Neuronal stem cell (in vitro differentiated cells): ENCODE data around the gene VIL1.

Experiments used
- DNase-seq: peaks from one replicate; pipeline ENCODE4 v3.0.0-alpha.2; 2013; ENCODE audit warnings: low spot score
- H2AFZ ChIP-seq: one replicate; pipeline ENCODE4 v1.6.1; 2013; ENCODE audit warnings: mild to moderate bottlenecking, low read length, inconsistent platforms
- H2AK5ac ChIP-seq: 2 replicates; pipeline ENCODE4 v1.6.1; 2013; ENCODE audit warnings: low read depth, mild to moderate bottlenecking, inconsistent platforms, low read length, moderate library complexity, mixed read lengths
- H2BK120ac ChIP-seq: 2 replicates; pipeline ENCODE4 v1.6.1; 2013; ENCODE audit warnings: low read depth, mild to moderate bottlenecking, inconsistent platforms, low read length, moderate library complexity, mixed read lengths
- H2BK12ac ChIP-seq: one replicate; pipeline ENCODE4 v1.6.1; 2013; ENCODE audit warnings: low read length, inconsistent platforms
- H2BK15ac ChIP-seq: 2 replicates; pipeline ENCODE4 v1.6.1; 2013; ENCODE audit warnings: mild to moderate bottlenecking, low read length, inconsistent platforms, mixed read lengths
- H2BK5ac ChIP-seq: one replicate; pipeline ENCODE4 v1.6.1; 2013; ENCODE audit warnings: inconsistent platforms, mild to moderate bottlenecking, low read length, moderate library complexity
- H3K14ac ChIP-seq: one replicate; pipeline ENCODE4 v1.6.1; 2013; ENCODE audit warnings: low read length, inconsistent platforms
- H3K18ac ChIP-seq: 2 replicates; pipeline ENCODE4 v1.6.1; 2013; ENCODE audit warnings: low read length, inconsistent platforms
- H3K23ac ChIP-seq: 2 replicates; pipeline ENCODE4 v1.6.1; 2013; ENCODE audit warnings: low read depth, mild to moderate bottlenecking, mixed read lengths, low read length, inconsistent platforms; ENCODE audit not compliant: poor library complexity
- H3K27ac ChIP-seq: replicated peaks from 3 replicates; pipeline ENCODE4 v1.5.1; 2013; ENCODE audit warnings: low read length, inconsistent platforms
- H3K27me3 ChIP-seq, 3 experiments: 2 replicates each; pipeline ENCODE4 v1.6.1; 2013; ENCODE audit warnings: low read length in 3 of 3, mild to moderate bottlenecking in 2 of 3, inconsistent platforms in 1 of 3, low read depth in 1 of 3, mixed read lengths in 1 of 3, moderate library complexity in 1 of 3; ENCODE audit not compliant: control insufficient read depth in 3 of 3, insufficient read depth in 3 of 3
- H3K36me3 ChIP-seq, 2 donors: replicated peaks in 1 of 2; 2 replicates each; pipeline ENCODE4 v1.6.1; 2013; ENCODE audit warnings: low read length in 2 of 2; ENCODE audit not compliant: control insufficient read depth in 2 of 2, insufficient read depth in 2 of 2
- H3K4ac ChIP-seq: 2 replicates; pipeline ENCODE4 v1.6.1; 2013; ENCODE audit warnings: inconsistent platforms, mild to moderate bottlenecking, low read length, moderate library complexity
- H3K4me1 ChIP-seq, 2 donors: 1 replicate in 1 of 2; 2 replicates in 1 of 2; pipeline ENCODE4 v1.6.1; 2013; ENCODE audit warnings: low read length in 2 of 2, low read depth in 1 of 2; ENCODE audit not compliant: control insufficient read depth in 2 of 2, insufficient read depth in 1 of 2
- H3K4me2 ChIP-seq: one replicate; pipeline ENCODE4 v1.6.1; 2013; ENCODE audit warnings: mild to moderate bottlenecking, low read length, inconsistent platforms; ENCODE audit not compliant: insufficient read depth, poor library complexity, severe bottlenecking
- H3K4me3 ChIP-seq, 2 donors: 2 replicates each; pipeline ENCODE4 v1.5.1; 2013; ENCODE audit warnings: low read length in 2 of 2, mild to moderate bottlenecking in 2 of 2, inconsistent platforms in 1 of 2, moderate library complexity in 1 of 2
- H3K79me1 ChIP-seq: one replicate; pipeline ENCODE4 v1.6.1; 2013; ENCODE audit warnings: low read depth, mild to moderate bottlenecking, inconsistent platforms, low read length, moderate library complexity
- H3K9ac ChIP-seq: one replicate; pipeline ENCODE4 v1.6.1; 2013; ENCODE audit warnings: mild to moderate bottlenecking, low read depth, low read length, inconsistent platforms; ENCODE audit not compliant: poor library complexity
- H3K9me3 ChIP-seq, 2 donors: replicated peaks in 1 of 2; 2 replicates each; pipeline versions ENCODE3 to v1.6.1; 2013; ENCODE audit warnings: low read length in 2 of 2, mild to moderate bottlenecking in 2 of 2, inconsistent platforms in 1 of 2, low read depth in 1 of 2, mixed read lengths in 1 of 2, moderate library complexity in 1 of 2; ENCODE audit not compliant: control insufficient read depth in 2 of 2, insufficient read depth in 1 of 2
- H4K8ac ChIP-seq: one replicate; pipeline ENCODE4 v1.6.1; 2013; ENCODE audit warnings: low read depth, mild to moderate bottlenecking, inconsistent platforms, low read length, moderate library complexity
- H4K91ac ChIP-seq: one replicate; pipeline ENCODE4 v1.6.1; 2013; ENCODE audit warnings: low read length, low read depth, mild to moderate bottlenecking, inconsistent platforms; ENCODE audit not compliant: poor library complexity
- WGBS, 2 donors: extraction: QIAGEN DNeasy Blood & Tissue Kit; methylation state at CpG; one replicate each; pipeline ENCODE4 v1.1.7; 2013; ENCODE audit warnings: missing lambda C conversion rate in 2 of 2, mixed read lengths in 1 of 2; ENCODE audit not compliant: insufficient read length in 2 of 2, insufficient replicate concordance in 1 of 2; ENCODE audit errors: extremely low coverage in 2 of 2; 5-methylcytosine and 5-hydroxymethylcytosine counted together

The VIL1 gene

DNA sequence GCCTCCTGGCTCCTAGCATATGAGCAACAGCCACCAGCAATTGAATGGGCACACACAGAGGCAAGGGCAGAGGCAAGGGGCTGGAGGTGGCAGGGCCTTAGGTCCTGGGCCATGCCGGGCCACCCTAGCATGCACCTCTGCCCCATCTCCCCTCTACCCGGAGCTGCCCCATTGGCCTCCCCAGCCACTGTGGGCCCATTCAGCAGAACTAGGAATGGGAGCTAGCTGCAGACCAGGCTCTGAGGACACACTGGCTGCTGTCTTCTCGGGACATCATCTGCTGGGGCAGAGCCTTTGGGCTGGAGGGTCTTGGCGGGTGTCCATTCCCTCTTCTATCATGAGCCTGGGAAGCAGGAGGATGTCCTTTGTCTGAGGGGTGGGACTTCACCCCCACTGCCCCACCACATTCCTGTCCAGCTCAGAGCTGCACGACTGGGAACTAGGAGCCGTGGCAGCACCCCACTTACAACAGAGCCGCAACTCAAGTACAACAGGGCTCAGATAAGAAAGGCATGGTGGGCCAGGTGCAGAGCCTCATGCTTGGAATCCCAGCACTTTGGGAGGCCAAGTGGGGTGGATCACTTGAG is 800 bp downstream of the VIL1 start:
- Histone ChIP-seq H3K9ac (no peak overlapping the region), H3K14ac (no peak overlapping the region), H3K4ac (no peak overlapping the region), H3K9me3 (no peaks in the 10 kb centered on the region), H4K8ac (peak overlapping the region; percentile 92), H3K27ac (no peak overlapping the region), H4K91ac (no peak overlapping the region), H3K4me1 (peaks cover 0 to 15% of the 10 kb centered on the region in 2 donors), H2BK15ac (peak overlapping the region; percentile 24), H2BK120ac (no peak overlapping the region), H3K18ac (peak overlapping the region; percentile 31), H3K36me3 (peaks cover 0 to 2% of the 10 kb centered on the region in 2 donors), H2BK5ac (no peak overlapping the region), H3K4me3 (no peak overlapping the region), H3K4me2 (no peak overlapping the region), H2BK12ac (no peak overlapping the region), H3K27me3 (peaks cover 0 to 5% (median 2%) of the 10 kb centered on the region in 3 experiments), H2AFZ (no peak overlapping the region), H3K23ac (peak overlapping the region; percentile 10), H2AK5ac (peak overlapping the region; percentile 86), H3K79me1 (peaks cover 3% of the 10 kb centered on the region)
- no peak for DNase-seq
- WGBS, 2 donors, result no CpG with 5 or more reads among the region's 7 CpGs

DNA sequence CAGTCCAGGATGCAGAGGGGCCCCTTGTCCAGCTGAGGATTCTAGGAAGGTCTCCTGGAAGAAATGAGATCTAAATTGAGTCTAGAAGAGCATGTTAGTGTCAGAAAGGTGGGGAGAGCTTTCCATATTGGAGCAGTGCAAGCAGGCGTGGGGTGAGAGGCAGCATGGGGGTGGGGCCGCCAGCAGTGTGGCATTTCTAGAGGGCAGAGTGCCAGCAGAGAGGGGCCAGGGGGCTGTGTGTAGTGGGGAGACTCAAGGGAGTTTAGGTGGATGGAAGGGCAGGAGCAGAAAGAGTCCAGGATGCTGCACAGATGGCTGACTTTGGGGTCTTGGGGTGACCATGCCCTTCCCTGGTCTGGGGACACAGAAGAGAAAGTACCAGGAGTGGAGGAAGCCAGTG is 2.1 kb downstream of the VIL1 start:
- no peak overlapping the region for H2BK5ac ChIP-seq
- no peak overlapping the region for H4K8ac ChIP-seq
- H3K4me3 ChIP-seq, result no peak overlapping the region
- DNase-seq, result no peak
- no peak overlapping the region for H4K91ac ChIP-seq
- no peak overlapping the region for H3K4ac ChIP-seq
- H3K18ac ChIP-seq, result no peak overlapping the region
- no CpG with 5 or more reads among the region's 2 CpGs for WGBS, 2 donors
- H3K27me3 ChIP-seq, result peaks cover 0 to 5% (median 2%) of the 10 kb centered on the region in 3 experiments
- no peak overlapping the region for H3K14ac ChIP-seq
- H2BK15ac ChIP-seq, result no peak overlapping the region
- no peak overlapping the region for H2BK12ac ChIP-seq
- no peak overlapping the region for H2AFZ ChIP-seq
- peaks cover 3% of the 10 kb centered on the region for H3K79me1 ChIP-seq
- H3K27ac ChIP-seq, result no peak overlapping the region
- no peak overlapping the region for H3K4me2 ChIP-seq
- H3K23ac ChIP-seq, result no peak overlapping the region
- H3K4me1 ChIP-seq, result peaks cover 0 to 15% of the 10 kb centered on the region in 2 donors
- H2BK120ac ChIP-seq, result no peak overlapping the region
- H3K9me3 ChIP-seq, result no peaks in the 10 kb centered on the region
- peaks cover 0 to 2% of the 10 kb centered on the region in 2 donors for H3K36me3 ChIP-seq
- no peak overlapping the region for H2AK5ac ChIP-seq
- no peak overlapping the region for H3K9ac ChIP-seq

DNA sequence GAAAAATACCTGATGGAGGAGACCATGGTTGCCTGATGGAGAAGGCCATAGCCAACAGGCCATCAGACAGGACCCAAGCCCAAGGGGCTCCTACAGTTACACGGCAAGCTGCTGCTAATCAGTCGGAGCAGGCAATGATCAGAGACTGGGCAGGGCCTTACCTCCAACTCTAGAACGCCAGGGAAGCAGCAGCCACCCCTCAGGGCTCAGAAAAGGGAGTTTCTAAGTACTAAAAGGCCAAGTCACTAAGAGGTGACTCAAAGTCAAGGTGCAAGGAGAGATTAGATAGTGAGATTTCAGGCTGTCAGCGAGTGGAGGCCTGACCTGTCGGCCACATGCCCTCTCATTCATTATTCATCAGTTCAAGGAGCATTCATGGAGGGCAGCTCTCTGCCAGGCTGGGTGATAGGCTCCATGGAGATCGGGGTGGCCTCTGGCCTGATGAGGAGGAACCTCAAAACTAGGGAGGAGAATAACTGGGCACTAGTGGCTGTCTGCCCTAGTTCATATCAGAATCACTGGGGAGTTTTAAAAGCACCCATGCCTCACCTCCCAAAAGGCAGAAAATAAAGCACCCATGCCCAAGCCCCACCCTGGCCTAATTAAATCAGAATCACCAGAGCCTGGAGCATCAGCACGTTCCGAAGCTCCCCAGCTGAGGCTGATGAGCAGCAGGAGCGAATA is 3.6 kb downstream of the VIL1 start:
- Histone ChIP-seq H3K23ac (no peak overlapping the region), H4K8ac (no peak overlapping the region), H2BK15ac (no peak overlapping the region), H2AFZ (no peak overlapping the region), H3K4me2 (no peak overlapping the region), H3K14ac (no peak overlapping the region), H3K9me3 (no peaks in the 10 kb centered on the region), H3K27me3 (peaks cover 0 to 2% (median under 1%) of the 10 kb centered on the region in 3 experiments), H3K4me1 (peaks cover 0 to 15% of the 10 kb centered on the region in 2 donors), H4K91ac (no peak overlapping the region), H3K36me3 (peaks cover 0 to 2% of the 10 kb centered on the region in 2 donors), H2AK5ac (no peak overlapping the region), H3K9ac (no peak overlapping the region), H3K4ac (no peak overlapping the region), H3K27ac (no peak overlapping the region), H2BK12ac (no peak overlapping the region), H2BK5ac (no peak overlapping the region), H3K4me3 (no peak overlapping the region), H3K79me1 (peaks cover 3% of the 10 kb centered on the region), H3K18ac (no peak overlapping the region), H2BK120ac (no peak overlapping the region)
- DNase-seq, result no peak
- no CpG with 5 or more reads among the region's 9 CpGs for WGBS, 2 donors

DNA sequence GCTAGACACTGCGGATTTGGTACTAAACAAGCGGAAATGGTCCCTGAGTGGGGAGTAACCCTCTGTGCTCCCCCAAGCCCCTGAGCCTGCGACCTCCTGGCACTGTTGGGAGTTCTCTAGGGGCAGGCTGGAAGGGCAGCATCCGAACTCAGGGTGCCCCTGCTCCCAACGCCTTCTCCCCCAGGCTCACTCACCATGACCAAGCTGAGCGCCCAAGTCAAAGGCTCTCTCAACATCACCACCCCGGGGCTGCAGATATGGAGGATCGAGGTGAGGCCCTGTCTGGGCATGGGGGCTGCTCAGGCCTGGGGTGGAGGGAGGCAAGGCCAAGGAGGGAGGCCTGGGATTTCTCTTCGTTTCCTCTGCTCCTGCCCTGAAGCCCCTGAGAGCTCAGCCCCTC is 4.7 kb downstream of the VIL1 start:
- no peak overlapping the region for H3K4me2 ChIP-seq
- no peak overlapping the region for H4K8ac ChIP-seq
- H2BK12ac ChIP-seq, result no peak overlapping the region
- H3K18ac ChIP-seq, result peak overlapping the region; percentile 16
- H3K23ac ChIP-seq, result peak overlapping the region; percentile 73
- no peak for DNase-seq
- H2AFZ ChIP-seq, result peak overlapping the region; percentile 73
- peaks cover 0 to 2% of the 10 kb centered on the region in 2 donors for H3K36me3 ChIP-seq
- no peak overlapping the region for H4K91ac ChIP-seq
- H3K14ac ChIP-seq, result no peak overlapping the region
- H2BK15ac ChIP-seq, result no peak overlapping the region
- no peak overlapping the region for H2BK5ac ChIP-seq
- no peak overlapping the region for H3K4me3 ChIP-seq
- no CpG with 5 or more reads among the region's 9 CpGs for WGBS, 2 donors
- H2BK120ac ChIP-seq, result no peak overlapping the region
- H3K4me1 ChIP-seq, result peaks cover 0 to 15% of the 10 kb centered on the region in 2 donors
- H3K27me3 ChIP-seq, result peaks cover 0 to 7% (median 2%) of the 10 kb centered on the region in 3 experiments
- H3K79me1 ChIP-seq, result peaks cover 4% of the 10 kb centered on the region
- peaks cover 0 to 2% of the 10 kb centered on the region in 2 donors for H3K9me3 ChIP-seq
- H2AK5ac ChIP-seq, result no peak overlapping the region
- H3K27ac ChIP-seq, result no peak overlapping the region
- H3K4ac ChIP-seq, result no peak overlapping the region
- H3K9ac ChIP-seq, result no peak overlapping the region
